Mesenchymal stem cell (in vitro differentiated cells and primary cell): ENCODE data around the gene SMIM41.

Experiments
- DNase-seq: peaks from one replicate; pipeline ENCODE4 v3.0.0-alpha.2; 2013
- H2AFZ ChIP-seq: one replicate; pipeline ENCODE4 v1.6.1; 2013; ENCODE audit warnings: low read depth, mild to moderate bottlenecking, control low read depth, inconsistent platforms, low read length, moderate library complexity
- H2AK5ac ChIP-seq: 2 replicates; pipeline ENCODE4 v1.6.1; 2013; ENCODE audit warnings: low read length, moderate library complexity, mild to moderate bottlenecking, inconsistent platforms; ENCODE audit not compliant: severe bottlenecking
- H2BK120ac ChIP-seq: one replicate; pipeline ENCODE4 v1.6.1; 2013; ENCODE audit warnings: low read depth, mild to moderate bottlenecking, inconsistent platforms, low read length, moderate library complexity
- H2BK12ac ChIP-seq, 2 experiments: one replicate each; pipeline ENCODE4 v1.6.1; 2013; ENCODE audit warnings: inconsistent platforms in 2 of 2, low read length in 2 of 2, mild to moderate bottlenecking in 2 of 2, moderate library complexity in 2 of 2, control low read depth in 1 of 2
- H2BK15ac ChIP-seq: one replicate; pipeline ENCODE4 v1.6.1; 2013; ENCODE audit warnings: mild to moderate bottlenecking, low read depth, inconsistent platforms; ENCODE audit not compliant: poor library complexity, severe bottlenecking
- H2BK5ac ChIP-seq: 2 replicates; pipeline ENCODE4 v1.6.1; 2013; ENCODE audit warnings: low read depth, mild to moderate bottlenecking, low read length, control low read depth, inconsistent platforms; ENCODE audit not compliant: poor library complexity, severe bottlenecking
- H3K14ac ChIP-seq, 2 experiments: one replicate each; pipeline ENCODE4 v1.6.1; 2013; ENCODE audit warnings: inconsistent platforms in 2 of 2, low read length in 2 of 2, control low read depth in 1 of 2, mild to moderate bottlenecking in 1 of 2, moderate library complexity in 1 of 2
- H3K18ac ChIP-seq, 2 experiments: one replicate each; pipeline ENCODE4 v1.6.1; 2013; ENCODE audit warnings: inconsistent platforms in 2 of 2, low read length in 2 of 2, control low read depth in 1 of 2, low read depth in 1 of 2, mild to moderate bottlenecking in 1 of 2
- H3K23ac ChIP-seq, 2 experiments: one replicate each; pipeline ENCODE4 v1.6.1; 2013; ENCODE audit warnings: inconsistent platforms in 2 of 2, low read length in 2 of 2, mild to moderate bottlenecking in 2 of 2, moderate library complexity in 2 of 2, control low read depth in 1 of 2
- H3K27ac ChIP-seq: 2 replicates; pipeline ENCODE4 v1.5.1; 2013; ENCODE audit warnings: mild to moderate bottlenecking, moderate library complexity, low read length, control low read depth, inconsistent platforms; ENCODE audit not compliant: poor library complexity, severe bottlenecking
- H3K27me3 ChIP-seq, 2 experiments: 2 replicates each; pipeline versions ENCODE4 v1.6.1 to v1.7.0; 2013; ENCODE audit warnings: low read length in 2 of 2, mild to moderate bottlenecking in 2 of 2, moderate library complexity in 2 of 2, control low read depth in 1 of 2, inconsistent platforms in 1 of 2; ENCODE audit not compliant: control insufficient read depth in 1 of 2, insufficient read depth in 1 of 2
- H3K36me3 ChIP-seq, 2 experiments: 2 replicates each; pipeline versions ENCODE4 v1.6.1 to v1.7.0; 2013; ENCODE audit warnings: low read length in 2 of 2, control low read depth in 1 of 2, inconsistent platforms in 1 of 2, low read depth in 1 of 2, mild to moderate bottlenecking in 1 of 2; ENCODE audit not compliant: insufficient read depth in 2 of 2, control insufficient read depth in 1 of 2
- H3K4ac ChIP-seq, 2 experiments: one replicate each; pipeline ENCODE4 v1.6.1; 2013; ENCODE audit warnings: inconsistent platforms in 2 of 2, low read length in 2 of 2, mild to moderate bottlenecking in 2 of 2, moderate library complexity in 2 of 2, control low read depth in 1 of 2, low read depth in 1 of 2
- H3K4me1 ChIP-seq: 2 replicates; pipeline ENCODE4 v1.6.1; 2013; ENCODE audit warnings: low read depth, low read length, control low read depth; ENCODE audit not compliant: control insufficient read depth, insufficient read depth
- H3K4me2 ChIP-seq: 2 replicates; pipeline ENCODE4 v1.6.1; 2013; ENCODE audit warnings: low read length, mild to moderate bottlenecking, inconsistent platforms; ENCODE audit not compliant: poor library complexity, severe bottlenecking
- H3K4me3 ChIP-seq, 2 experiments: 2 replicates each; pipeline versions ENCODE4 v1.5.1 to v1.7.0; 2013; ENCODE audit warnings: low read length in 2 of 2, mild to moderate bottlenecking in 2 of 2, control low read depth in 1 of 2, low read depth in 1 of 2; ENCODE audit not compliant: insufficient read depth in 1 of 2
- H3K79me1 ChIP-seq: replicated peaks from 2 replicates; pipeline ENCODE4 v1.6.1; 2013; ENCODE audit warnings: mild to moderate bottlenecking, control low read depth, low read length, inconsistent platforms; ENCODE audit not compliant: poor library complexity, severe bottlenecking
- H3K9ac ChIP-seq: 2 replicates; pipeline ENCODE4 v1.7.0; 2013; ENCODE audit warnings: mild to moderate bottlenecking, low read length, moderate library complexity
- H3K9me3 ChIP-seq: 2 replicates; pipeline ENCODE4 v1.7.0; 2013; ENCODE audit warnings: mild to moderate bottlenecking, low read length; ENCODE audit not compliant: control insufficient read depth
- H4K8ac ChIP-seq: one replicate; pipeline ENCODE4 v1.6.1; 2013; ENCODE audit warnings: inconsistent platforms, mild to moderate bottlenecking, low read length, moderate library complexity
- H4K91ac ChIP-seq: one replicate; pipeline ENCODE4 v1.6.1; 2013; ENCODE audit warnings: mild to moderate bottlenecking, low read length, inconsistent platforms
- WGBS: methylation state at CpG from one replicate; pipeline ENCODE4 v1.1.7; 2013; ENCODE audit warnings: mixed read lengths; 5-methylcytosine and 5-hydroxymethylcytosine counted together

SMIM41 gene

DNA sequence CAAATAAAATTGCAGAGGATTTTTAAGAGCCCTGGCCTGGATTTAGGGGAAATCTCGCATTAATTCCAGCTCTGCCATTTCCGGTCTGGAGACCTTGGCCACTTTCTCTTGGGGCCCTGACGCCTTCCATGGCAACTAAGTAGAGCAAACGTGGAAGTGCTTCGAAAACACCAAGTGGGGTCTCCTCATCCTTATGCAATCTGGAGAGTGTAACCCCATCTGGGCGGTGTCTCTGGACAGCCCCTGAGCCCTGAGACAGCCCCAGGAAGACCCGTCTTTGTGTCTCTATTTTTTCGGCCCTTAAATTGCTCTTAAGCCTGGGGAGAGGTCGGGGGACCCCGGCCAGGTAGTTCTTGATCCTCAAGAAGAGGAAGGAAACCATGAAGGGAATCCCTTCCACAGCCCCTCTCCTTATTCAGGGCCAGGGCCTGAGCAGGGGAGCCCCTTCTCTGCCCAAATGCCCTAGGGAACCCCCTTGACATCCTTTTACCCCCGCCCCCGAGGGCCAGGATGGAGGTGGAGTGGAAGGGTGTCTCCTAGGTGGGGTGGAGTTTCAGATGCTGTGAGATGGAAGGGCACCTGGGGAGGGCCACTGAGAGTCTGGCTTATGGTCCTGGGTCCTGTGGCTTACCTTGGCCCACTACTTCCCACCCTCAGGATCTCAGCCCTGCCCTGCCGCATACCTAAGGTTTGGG lies 45.9 kb upstream of the SMIM41 start:
- Histone ChIP-seq H2BK120ac (no peak overlapping the region), H4K8ac (no peak overlapping the region), H3K79me1 (no peaks in the 10 kb centered on the region), H2AFZ (no peak overlapping the region), H3K4ac (peak overlapping the region; percentile 3 to 4), H3K9me3 (no peaks in the 10 kb centered on the region), H2BK15ac (no peak overlapping the region), H3K36me3 (no peaks in the 10 kb centered on the region), H4K91ac (no peak overlapping the region), H3K14ac (no peak overlapping the region), H3K4me1 (peaks cover 20% of the 10 kb centered on the region), H2AK5ac (no peak overlapping the region), H2BK5ac (no peak overlapping the region), H2BK12ac (peak overlapping the region in 1 of 2 experiments; percentile 23), H3K23ac (no peak overlapping the region), H3K27me3 (peaks cover 10 to 11% of the 10 kb centered on the region in 2 experiments), H3K27ac (no peak overlapping the region), H3K4me2 (peak overlapping the region; percentile 14), H3K9ac (peak overlapping the region; percentile 95), H3K4me3 (peak overlapping the region in 1 of 2 experiments; percentile 72), H3K18ac (no peak overlapping the region)
- DNase-seq, result no peak
- WGBS, result 77% methylated on average over 13 of the region's 13 CpGs

- Histone ChIP-seq H4K91ac (no peak overlapping the region), H4K8ac (no peak overlapping the region), H3K27me3 (peaks cover 5 to 10% of the 10 kb centered on the region in 2 experiments), H2AK5ac (no peak overlapping the region), H2AFZ (no peak overlapping the region), H3K79me1 (no peaks in the 10 kb centered on the region), H2BK12ac (no peak overlapping the region), H3K4me2 (no peak overlapping the region), H3K36me3 (no peaks in the 10 kb centered on the region), H3K4me3 (no peak overlapping the region), H2BK5ac (no peak overlapping the region), H3K9ac (no peak overlapping the region), H2BK15ac (no peak overlapping the region), H3K27ac (no peak overlapping the region), H3K18ac (no peak overlapping the region), H3K4ac (no peak overlapping the region), H3K9me3 (no peaks in the 10 kb centered on the region), H2BK120ac (no peak overlapping the region), H3K23ac (no peak overlapping the region), H3K4me1 (peaks cover 12% of the 10 kb centered on the region), H3K14ac (no peak overlapping the region)
- no peak for DNase-seq
- WGBS, result no CpG with 5 or more reads among the region's 4 CpGs
These were observed 44.3 kb upstream of the SMIM41 start for GRCh38 chr12:52035190-52035589.

DNA sequence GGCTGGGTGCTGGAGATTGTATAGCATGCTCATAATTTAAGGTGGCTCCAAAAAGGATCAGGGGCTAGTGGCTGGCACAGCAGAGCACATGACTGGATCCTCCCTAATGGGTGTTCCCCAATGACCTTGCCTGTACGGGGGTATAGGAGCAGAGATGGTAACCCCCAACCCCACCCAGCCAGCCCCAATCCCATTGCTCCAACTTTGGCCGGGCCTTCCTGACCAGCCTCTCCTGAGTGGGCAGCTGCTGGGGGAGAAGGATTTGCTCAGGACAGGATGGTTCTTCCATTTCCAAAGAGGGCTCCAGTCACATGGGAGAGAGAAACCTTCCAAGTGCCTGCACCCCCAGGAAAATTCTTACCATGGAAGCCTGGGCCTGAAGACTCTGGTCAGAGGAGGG lies 43.6 kb upstream of the SMIM41 start:
- Histone ChIP-seq H3K18ac (no peak overlapping the region), H3K14ac (no peak overlapping the region), H3K27ac (no peak overlapping the region), H2BK5ac (no peak overlapping the region), H3K9me3 (no peaks in the 10 kb centered on the region), H3K4me2 (no peak overlapping the region), H3K36me3 (no peaks in the 10 kb centered on the region), H3K4me3 (no peak overlapping the region), H3K4ac (no peak overlapping the region), H3K4me1 (peaks cover 12% of the 10 kb centered on the region), H2BK120ac (no peak overlapping the region), H2AFZ (no peak overlapping the region), H3K23ac (no peak overlapping the region), H2BK15ac (no peak overlapping the region), H3K9ac (no peak overlapping the region), H2AK5ac (no peak overlapping the region), H4K8ac (no peak overlapping the region), H3K27me3 (peaks cover 5 to 10% of the 10 kb centered on the region in 2 experiments), H3K79me1 (no peaks in the 10 kb centered on the region), H4K91ac (no peak overlapping the region), H2BK12ac (no peak overlapping the region)
- DNase-seq, result no peak
- 86% methylated on average over 2 of the region's 2 CpGs for WGBS

DNA sequence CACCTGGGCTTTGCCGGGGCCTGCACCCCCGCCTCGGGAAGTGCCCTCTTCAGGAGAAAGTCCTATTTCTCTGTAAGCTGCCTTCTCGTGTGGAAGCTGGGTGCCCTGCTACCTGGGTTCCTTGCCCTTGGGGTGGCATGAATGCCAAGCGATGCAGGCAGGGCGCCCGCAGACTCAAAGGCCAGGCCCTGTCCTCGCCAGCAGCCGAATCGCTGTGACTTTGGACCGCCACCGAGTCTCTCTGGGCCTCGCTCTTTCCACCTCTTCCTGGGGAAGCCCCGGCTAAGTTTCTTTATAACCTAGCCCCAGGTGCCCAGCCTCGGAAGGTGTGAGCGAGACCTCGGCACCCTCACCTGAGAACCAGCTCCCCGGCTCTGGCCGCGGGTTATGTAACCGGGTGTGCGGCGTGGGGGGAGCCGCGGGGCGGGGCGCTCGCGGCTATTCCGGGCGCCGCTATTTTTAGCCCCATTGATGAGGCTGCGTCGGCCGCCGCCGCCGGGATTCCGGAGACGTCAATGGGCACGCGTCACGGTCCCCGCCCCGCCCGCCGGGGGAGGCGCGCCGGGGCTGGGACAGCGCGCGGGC lies 42.8 kb upstream of the SMIM41 start:
- H3K9ac ChIP-seq, result peak overlapping the region; percentile 81
- H2AFZ ChIP-seq, result no peak overlapping the region
- no peak overlapping the region for H2BK120ac ChIP-seq
- no peaks in the 10 kb centered on the region for H3K79me1 ChIP-seq
- H4K8ac ChIP-seq, result peak overlapping the region; percentile 75
- H3K27me3 ChIP-seq, result peaks cover 5 to 10% of the 10 kb centered on the region in 2 experiments
- H3K9me3 ChIP-seq, result no peaks in the 10 kb centered on the region
- H3K18ac ChIP-seq, result peak overlapping the region; percentile 9 to 61
- H3K4me3 ChIP-seq, result peak overlapping the region; percentile 54 to 70
- H3K4me1 ChIP-seq, result peaks cover 12% of the 10 kb centered on the region
- H3K36me3 ChIP-seq, result no peaks in the 10 kb centered on the region
- DNase-seq, result peak; percentile 88
- H3K27ac ChIP-seq, result no peak overlapping the region
- no peak overlapping the region for H2AK5ac ChIP-seq
- peak overlapping the region; percentile 25 to 38 for H2BK12ac ChIP-seq
- peak overlapping the region; percentile 75 for H3K4me2 ChIP-seq
- no peak overlapping the region for H2BK5ac ChIP-seq
- 30% methylated on average over 28 of the region's 53 CpGs for WGBS
- no peak overlapping the region for H3K14ac ChIP-seq
- H3K4ac ChIP-seq, result no peak overlapping the region
- no peak overlapping the region for H4K91ac ChIP-seq
- no peak overlapping the region for H3K23ac ChIP-seq
- H2BK15ac ChIP-seq, result peak overlapping the region; percentile 17
